ENCODE results near the gene KCNIP3.

KCNIP3 gene

GRCh38 chr2:95297639-95298395 is 670 bp downstream of the KCNIP3 start:
- peak in 3 of 14 donors; percentile 15 to 28 (median 22) for DNase-seq

DNA sequence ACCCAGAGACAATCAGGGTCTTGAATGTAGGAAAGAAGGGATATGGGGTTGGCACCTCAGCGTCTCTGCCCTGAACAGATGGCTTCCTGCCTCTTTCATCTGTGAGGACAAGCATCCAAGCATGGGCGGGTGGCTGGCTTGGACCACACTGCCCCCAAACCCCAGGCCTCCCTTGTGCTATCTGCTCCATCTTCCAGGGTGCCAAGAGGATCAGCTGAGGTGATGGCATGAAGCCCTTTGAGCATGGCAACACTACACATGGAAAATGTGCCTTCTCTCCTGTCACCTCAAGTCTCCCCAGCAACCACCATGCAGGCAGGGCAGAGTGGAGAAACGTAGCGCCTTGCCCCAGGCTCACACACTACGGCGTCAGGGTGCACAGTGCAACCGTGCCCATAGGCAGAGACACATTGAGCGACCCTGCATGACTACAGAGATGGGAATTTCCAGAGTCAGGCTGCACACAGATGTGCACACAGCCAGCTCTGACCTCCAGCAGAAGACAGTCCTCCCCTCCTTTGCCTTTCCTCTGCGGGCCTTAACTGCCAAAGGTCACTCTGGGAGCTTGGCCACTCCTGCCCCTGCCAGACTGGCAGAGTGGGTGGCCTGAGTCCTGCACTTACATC is 1.5 kb downstream of the KCNIP3 start:
- DNase-seq, result peak in 2 of 14 donors; percentile 20 to 48

DNA sequence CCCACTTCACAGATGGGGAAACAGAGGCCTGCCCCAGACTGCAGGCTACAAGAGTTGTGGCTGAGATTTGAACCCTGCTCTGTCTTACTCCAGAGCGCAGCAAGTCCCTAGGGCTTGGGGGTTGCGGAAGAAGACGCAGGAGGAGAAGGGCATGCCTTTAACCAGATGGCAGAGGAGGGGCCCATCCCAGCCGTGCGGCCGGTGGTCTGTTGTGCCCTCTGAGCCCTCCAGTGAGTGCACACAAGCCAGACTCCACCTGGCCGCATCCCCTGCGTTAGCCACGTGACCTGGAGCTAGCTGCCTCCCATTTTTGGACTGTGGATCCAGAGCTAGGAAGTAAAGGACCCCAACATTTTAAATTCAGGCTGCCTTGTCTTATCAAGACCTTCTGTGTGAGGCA is 2.8 kb downstream of the KCNIP3 start:
- no peak for DNase-seq

DNA sequence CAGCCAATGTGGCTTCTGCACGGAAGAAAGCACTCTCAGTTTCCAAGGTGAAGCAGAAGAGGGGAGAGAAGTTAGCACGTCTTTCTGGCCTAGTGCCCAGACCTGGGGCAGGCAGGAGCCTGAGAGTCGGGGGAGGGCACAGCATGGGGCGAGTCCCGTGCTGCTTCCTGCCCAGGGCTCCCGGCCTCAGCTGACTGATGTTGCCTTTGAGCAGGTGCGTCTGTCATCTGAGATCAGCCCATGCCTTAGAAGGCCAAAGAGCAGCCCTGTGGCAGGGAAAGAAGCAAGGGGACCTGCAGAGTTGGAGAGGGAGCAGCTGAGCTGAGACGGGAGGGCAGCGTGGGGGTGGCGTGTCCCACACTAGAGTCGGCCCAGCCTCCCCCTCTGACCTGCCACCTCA is 3.3 kb downstream of the KCNIP3 start:
- peak in 2 of 14 donors; percentile 17 to 42 for DNase-seq

GRCh38 chr2:95301186-95301585 is 4.0 kb downstream of the KCNIP3 start:
- no peak for DNase-seq

GRCh38 chr2:95301876-95302641 is 4.9 kb downstream of the KCNIP3 start:
- no peak for DNase-seq

GRCh38 chr2:95303191-95303919 is 6.2 kb downstream of the KCNIP3 start:
- DNase-seq, result peak in 3 of 14 donors; percentile 13 to 42 (median 34)

DNA sequence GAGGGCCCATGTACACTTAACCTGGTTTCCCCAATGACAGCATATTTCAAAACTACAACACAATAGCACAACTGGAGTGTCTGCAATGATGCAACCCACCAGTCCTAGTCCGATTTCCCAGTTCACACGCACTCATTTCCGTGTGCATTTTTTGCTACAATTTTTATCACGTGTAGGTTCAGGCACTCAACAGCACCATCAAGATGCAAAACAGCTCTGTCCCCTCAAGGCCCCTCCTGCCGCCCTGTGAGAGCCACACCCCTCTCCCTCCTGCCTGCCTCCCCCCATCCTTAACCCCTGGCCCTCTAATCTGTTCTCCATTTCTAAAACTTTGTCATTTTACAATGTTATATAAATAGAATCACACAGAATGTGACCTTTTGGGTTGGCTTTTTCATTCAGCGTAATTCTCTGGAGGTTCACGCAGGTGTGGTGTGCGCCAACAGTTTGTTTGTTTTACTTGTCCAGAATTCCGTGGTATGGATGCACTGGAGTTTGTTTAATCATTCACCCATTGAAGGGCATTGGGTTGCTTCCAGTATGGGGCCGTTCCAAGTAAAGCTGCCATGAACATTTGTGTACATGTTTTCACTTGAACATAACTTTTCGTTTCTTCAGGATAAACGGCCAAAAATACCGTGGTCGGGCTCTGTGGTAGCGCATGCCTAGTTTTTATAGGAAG is 8.4 kb downstream of the KCNIP3 start:
- DNase-seq, result no peak

- DNase-seq, result no peak
Measured at GRCh38 chr2:95306336-95306895, 9.3 kb downstream of the KCNIP3 start.

GRCh38 chr2:95307036-95307435 is 9.9 kb downstream of the KCNIP3 start:
- no peak for DNase-seq

DNA sequence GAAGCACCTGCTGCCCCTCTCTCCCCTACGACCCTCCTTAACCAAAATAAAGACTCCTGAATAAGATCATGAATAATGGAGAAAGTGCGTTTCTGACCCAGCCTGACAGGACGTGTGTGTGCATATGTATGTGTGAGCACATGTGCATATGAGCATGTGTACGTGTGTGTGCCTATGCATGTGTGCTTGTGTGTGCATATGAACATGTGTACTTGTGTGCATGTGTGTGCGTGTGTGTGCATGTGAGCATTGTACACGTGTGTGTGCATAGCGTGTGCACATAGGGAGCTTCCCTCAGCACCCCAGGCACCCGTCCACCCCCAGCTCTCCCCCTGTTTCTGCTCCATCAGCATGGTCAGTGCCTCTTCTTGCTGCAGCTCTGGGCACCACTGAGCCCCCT is 10.7 kb downstream of the KCNIP3 start:
- DNase-seq, result no peak

DNA sequence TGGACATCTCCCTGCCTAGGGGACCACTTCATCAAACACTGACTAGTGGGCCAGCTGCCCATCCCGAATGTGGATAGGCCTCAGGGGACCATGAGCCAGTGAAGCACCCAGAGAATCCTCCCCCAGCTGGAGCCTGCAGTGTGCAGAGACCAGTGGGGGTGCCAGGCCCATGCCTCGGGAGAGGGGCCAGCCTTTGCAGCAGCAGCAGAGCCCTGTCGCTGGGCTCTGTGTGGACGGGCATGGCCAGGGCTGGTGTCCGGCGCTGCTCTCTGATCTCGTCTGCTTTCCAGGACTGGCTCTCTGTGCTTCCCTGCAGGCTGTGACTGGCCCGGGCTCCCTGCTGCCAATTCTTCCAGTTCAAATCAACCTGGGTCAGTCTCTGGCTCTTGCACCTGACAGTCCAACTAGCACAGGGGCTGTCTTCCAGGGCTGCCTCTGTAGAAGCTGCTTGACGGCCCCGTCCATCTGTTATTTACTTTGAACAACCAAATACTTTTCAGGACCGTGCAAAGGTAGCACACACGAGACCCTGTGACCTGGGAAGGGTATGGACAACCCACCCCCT is 11.4 kb downstream of the KCNIP3 start:
- DNase-seq, result peak in 1 of 14 donors; percentile 17

DNA sequence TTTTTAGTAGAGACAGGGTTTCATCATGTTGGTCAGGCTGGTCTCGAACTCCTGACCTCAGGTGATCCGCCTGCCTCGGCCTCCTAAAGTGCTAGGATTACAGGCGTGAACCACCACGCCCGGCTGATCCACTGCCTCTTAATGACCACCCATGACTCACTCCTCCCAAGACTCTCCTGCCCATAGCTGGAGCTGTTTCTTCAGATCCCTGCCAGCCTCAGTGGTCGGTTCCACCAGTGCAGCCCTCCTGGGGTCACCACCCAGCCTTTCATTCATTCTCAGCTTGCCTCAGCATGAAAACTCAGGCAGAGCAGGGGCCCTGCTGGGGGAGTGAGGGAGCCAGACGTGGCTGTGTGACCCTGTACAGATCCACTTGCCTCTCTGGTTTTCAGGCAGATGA is 12.5 kb downstream of the KCNIP3 start:
- DNase-seq, result no peak

- no peak for DNase-seq
Measured at GRCh38 chr2:95310216-95310615, 13.1 kb downstream of the KCNIP3 start.

- DNase-seq, result no peak
Measured at GRCh38 chr2:95310651-95311050, 13.5 kb downstream of the KCNIP3 start.

DNA sequence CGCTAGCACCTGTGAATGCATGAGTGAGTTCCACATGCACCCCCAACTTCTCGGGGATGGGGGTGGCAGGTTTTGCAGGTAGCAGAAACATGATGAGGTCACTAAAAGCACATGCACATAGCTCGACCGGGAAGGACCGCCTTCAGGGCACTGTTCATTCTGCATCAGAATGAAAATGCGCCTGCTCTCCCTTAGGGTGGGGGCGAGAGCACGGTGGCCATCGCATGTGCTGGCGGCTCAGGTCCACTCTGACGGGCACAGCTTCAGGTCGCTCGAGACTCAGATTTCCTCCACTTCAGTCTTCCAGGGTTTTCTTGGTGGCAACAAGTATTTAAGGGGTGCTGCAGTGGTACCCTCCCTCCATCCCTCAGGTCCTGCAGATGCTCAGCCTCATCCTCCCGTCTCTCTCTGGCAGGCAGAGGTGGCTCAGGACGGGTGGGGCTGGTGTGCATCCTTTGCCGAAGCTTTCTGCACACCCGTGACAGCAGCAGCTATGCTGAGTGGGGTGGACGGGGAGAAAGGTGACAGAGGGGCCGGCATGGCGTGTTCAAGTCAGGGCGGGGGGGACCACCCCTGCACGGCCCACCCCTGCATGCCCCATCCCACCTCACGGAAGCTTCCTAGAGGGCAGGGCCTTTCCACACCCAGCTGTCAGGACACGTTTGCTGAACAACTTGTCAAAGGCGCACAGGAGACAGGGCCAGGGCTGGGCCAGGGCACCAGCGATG is 14.8 kb downstream of the KCNIP3 start:
- DNase-seq, result no peak

GRCh38 chr2:95312543-95313201 is 15.5 kb downstream of the KCNIP3 start:
- peak in 12 of 14 donors; percentile 28 to 92 (median 74) for DNase-seq

GRCh38 chr2:95313296-95314131 is 16.4 kb downstream of the KCNIP3 start:
- no peak for DNase-seq

DNA sequence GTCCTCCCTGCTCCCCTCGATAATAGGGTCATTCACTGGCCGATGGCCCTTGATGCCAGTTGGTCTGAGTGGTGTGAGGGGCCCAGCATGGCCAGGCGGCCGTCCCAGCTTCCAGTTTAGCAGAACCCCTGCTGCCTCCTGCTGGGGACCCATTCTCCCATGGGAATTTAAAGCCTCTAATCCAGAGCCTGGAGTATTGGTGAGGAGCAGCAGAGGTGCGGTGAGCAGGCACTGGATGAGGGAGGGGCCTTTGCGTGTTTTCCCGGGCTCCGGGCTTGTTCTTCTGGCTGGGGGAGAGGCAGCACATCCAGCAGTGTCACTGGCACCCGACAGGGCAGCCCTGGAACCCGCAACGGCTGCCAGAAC is 17.4 kb downstream of the KCNIP3 start:
- peak in 1 of 14 donors; percentile 58 for DNase-seq

Data from C1 segment of cervical spinal cord (tissue), 14 donors.